ENCODE measurements around the gene HSBP1L1.

DNA sequence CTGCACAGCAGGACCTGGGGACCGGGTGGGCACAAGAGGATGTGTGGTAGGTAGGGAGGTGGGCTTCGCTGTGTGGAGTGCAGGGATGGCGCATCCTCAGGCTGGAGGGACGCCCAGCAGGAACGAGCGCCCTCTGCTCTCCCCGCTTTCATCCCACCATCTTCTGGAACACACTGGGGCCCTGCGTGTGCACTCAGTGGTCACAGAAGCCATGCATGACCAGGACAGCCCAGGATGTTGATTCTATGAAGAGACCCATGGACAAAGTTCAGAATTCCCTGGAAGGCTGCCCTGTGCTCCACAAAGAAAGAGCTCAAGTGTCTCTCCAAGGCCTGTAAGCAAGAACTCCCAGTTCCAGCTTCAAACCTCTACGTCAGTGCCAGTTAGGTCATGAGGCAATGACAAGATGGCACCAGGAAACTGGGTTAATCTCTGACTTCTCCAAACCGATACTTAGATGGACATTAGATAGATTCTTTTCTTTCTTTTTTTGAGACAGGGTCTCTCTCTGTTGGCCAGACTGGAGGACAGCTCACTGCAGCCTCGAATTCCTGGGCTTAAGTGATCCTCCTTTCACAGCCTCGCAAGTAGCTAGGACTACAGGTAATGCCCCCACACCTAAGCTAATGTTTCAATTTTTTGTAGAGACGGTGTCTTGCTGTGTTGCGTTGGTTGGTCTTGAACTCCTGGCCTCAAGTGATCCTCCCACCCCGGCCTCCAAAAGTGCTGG is 16.4 kb upstream of the HSBP1L1 start:
- TF ChIP-seq, protein P1, sequence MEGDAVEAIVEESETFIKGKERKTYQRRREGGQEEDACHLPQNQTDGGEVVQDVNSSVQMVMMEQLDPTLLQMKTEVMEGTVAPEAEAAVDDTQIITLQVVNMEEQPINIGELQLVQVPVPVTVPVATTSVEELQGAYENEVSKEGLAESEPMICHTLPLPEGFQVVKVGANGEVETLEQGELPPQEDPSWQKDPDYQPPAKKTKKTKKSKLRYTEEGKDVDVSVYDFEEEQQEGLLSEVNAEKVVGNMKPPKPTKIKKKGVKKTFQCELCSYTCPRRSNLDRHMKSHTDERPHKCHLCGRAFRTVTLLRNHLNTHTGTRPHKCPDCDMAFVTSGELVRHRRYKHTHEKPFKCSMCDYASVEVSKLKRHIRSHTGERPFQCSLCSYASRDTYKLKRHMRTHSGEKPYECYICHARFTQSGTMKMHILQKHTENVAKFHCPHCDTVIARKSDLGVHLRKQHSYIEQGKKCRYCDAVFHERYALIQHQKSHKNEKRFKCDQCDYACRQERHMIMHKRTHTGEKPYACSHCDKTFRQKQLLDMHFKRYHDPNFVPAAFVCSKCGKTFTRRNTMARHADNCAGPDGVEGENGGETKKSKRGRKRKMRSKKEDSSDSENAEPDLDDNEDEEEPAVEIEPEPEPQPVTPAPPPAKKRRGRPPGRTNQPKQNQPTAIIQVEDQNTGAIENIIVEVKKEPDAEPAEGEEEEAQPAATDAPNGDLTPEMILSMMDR (IDR thresholded peaks at IDR 0.05), result no peak
- TF ChIP-seq POLR2A (IDR thresholded peaks at IDR 0.05), result no peak

All from stomach (tissue), 4 donors.